GM21576 (cell line): Measurements from ENCODE around the gene LY9.
A peak's percentile ranks its signal among the peaks of the same experiment; 100 is the strongest.

ENCODE experiments used
- ATAC-seq: cut with Tn5 transposase; IDR thresholded peaks from one replicate; pipeline ENCODE4 v1.9.1; 2021; ENCODE audit warnings: mild to moderate bottlenecking, moderate library complexity; ENCODE audit not compliant: unreplicated experiment

LY9 gene, protein sequence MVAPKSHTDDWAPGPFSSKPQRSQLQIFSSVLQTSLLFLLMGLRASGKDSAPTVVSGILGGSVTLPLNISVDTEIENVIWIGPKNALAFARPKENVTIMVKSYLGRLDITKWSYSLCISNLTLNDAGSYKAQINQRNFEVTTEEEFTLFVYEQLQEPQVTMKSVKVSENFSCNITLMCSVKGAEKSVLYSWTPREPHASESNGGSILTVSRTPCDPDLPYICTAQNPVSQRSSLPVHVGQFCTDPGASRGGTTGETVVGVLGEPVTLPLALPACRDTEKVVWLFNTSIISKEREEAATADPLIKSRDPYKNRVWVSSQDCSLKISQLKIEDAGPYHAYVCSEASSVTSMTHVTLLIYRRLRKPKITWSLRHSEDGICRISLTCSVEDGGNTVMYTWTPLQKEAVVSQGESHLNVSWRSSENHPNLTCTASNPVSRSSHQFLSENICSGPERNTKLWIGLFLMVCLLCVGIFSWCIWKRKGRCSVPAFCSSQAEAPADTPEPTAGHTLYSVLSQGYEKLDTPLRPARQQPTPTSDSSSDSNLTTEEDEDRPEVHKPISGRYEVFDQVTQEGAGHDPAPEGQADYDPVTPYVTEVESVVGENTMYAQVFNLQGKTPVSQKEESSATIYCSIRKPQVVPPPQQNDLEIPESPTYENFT

DNA sequence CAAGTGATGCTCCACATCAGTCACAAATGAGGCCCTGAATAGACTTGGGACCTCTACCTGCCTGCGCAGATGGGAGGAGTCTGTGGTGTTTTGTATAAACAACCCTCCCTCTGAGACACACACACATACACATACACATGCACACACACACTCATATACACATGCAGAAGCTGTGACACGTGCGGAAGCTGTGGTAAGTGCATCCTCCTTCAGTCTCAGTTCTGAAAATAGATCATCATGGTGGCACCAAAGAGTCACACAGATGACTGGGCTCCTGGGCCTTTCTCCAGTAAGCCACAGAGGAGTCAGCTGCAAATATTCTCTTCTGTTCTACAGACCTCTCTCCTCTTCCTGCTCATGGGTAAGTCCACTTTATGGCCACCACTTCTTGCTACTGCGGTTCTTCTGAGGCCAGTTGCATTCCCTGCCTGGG lies at the start of gene LY9:
LY9 (plus strand) TSS at position 224 of the 433 bp plus-strand sequence; CDS start at position 238, 14 bp downstream.
- ATAC-seq = peak; percentile 66

DNA sequence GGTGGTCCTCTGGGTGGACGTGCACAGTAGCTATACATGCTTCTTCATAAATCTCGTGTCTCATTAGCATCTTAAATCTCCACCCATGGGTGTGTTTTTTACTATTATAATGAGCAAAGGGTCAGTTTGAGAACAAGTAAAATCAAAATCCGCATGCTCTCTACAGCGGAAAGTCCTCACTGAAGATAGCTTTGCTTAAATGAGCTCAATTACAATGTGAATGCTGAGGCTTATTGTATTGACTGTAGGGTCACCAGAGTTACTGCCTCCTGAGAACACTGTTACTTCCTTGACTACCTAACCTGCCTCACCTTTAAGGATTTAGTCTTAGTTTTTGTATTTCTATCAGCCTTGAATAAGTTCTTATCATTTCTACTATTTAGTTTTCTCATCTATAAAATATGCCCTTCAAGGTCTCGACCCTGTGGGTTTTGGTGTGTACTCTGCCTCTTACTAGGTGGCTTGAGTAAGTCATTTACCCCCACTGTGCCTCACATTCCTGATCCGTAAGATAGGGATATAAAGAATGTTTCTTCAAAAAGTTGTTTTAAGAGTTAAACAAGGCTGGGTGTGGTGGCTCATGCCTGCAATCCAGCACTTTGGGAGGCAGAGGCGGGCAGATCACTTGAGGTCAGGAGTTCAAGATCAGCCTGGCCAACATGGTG lies 49.0 kb upstream of the LY9 start:
- ATAC-seq = no peak

DNA sequence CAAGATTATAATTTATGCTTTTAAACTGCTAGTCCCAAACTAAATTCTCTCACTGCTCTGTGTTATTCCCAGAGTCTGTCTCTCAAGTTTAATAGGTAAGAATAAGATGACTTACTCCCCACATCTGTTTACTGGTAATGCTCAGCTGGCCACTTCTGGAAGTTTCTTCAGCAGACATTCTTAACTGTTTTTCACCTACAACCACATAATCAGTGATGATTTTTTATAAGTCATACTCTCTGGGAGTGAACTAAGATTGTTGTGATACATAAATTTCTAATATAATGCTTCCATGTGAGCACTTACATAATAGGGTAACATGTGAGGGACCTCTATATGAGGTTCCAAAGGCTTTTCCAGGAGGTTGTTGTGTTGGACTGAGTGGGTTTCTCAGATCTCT lies 48.3 kb upstream of the LY9 start:
- no peak for ATAC-seq

DNA sequence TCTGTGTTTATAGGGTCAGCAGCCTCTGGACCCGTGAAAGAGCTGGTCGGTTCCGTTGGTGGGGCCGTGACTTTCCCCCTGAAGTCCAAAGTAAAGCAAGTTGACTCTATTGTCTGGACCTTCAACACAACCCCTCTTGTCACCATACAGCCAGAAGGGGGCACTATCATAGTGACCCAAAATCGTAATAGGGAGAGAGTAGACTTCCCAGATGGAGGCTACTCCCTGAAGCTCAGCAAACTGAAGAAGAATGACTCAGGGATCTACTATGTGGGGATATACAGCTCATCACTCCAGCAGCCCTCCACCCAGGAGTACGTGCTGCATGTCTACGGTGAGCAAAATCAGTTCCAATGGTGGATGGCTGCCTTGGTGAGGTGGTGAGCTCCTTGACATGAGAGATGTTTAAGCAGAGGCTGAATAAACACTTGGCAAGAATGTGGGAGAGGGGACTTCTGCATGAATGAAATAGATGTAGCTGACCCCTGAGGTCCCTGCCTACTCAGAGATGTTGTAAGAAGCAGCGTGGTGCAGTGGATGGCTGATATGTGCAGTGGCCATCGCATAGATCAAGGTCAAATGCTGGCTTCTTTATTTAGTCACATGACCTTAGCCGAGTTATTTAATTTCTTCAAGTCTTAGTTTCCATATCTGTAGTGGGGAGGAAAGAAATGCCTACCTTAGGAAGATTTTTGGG lies 47.6 kb upstream of the LY9 start:
- ATAC-seq = no peak

DNA sequence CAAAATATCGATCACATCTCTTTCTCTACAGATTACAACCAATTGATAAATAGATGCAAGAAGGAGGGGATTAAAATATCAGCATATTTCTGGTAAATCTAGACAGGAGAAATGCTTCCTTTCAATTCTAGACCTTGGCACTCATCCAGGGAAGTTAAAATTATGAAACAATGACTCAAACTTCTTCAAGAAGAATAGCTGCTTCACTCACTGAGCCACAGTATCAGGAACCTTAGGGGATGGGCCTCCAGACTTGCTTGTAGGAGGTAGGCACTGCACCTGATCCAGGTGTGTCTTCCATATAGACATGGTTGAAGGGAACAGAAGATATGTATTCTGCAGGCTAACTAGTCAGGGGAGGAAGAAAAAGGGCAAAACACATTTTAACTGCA lies 47.1 kb upstream of the LY9 start:
- no peak for ATAC-seq

DNA sequence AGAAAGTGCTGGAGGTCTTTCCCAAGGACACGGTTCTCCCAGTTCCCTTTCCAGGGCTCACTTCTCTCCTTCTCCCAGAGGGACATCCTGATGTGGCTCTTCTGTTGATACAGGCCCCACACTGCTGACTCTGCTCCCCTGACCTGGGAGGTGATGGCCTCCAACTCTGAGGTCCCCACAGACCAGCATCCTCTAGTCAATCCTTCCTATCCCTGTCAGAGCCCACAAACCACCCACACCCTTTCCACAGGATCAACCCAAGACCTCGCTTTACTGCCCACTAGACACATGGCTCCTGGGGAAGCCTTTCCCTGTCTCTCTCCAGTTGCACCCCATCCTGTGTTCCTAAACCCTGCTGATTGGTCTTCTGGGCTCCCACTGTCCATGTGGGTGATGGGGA lies 45.4 kb upstream of the LY9 start:
- no peak for ATAC-seq

DNA sequence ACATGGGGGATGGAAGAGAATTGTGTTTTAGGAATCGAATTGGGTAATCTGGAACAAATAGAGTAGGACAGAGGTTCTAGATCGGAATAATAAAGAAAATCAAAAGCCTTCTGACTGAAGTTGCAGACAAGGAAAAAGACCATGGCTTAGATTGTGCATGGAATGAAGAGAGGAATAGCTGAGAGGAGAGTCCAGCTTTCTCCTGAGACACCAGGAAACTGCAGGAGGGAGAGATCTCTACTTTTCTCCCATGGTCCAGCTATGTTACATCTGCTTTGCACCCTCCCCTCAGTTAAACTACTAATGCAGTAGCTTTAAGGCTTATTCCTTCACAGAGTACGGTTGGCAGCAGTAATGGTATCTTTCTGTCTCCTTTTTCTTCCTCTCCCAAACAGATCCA lies 43.6 kb upstream of the LY9 start:
- no peak for ATAC-seq

DNA sequence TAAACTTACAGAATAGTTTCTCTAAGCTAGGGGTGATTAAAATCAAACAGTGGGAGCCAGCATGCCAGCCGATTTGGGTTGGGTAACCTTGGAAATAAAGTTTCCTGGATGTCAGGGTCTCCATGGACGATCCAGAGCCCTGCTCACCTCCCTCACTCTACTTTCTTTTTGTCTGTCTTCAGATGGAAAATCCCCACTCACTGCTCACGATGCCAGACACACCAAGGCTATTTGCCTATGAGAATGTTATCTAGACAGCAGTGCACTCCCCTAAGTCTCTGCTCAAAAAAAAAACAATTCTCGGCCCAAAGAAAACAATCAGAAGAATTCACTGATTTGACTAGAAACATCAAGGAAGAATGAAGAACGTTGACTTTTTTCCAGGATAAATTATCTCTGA lies 43.0 kb upstream of the LY9 start:
- no peak for ATAC-seq

DNA sequence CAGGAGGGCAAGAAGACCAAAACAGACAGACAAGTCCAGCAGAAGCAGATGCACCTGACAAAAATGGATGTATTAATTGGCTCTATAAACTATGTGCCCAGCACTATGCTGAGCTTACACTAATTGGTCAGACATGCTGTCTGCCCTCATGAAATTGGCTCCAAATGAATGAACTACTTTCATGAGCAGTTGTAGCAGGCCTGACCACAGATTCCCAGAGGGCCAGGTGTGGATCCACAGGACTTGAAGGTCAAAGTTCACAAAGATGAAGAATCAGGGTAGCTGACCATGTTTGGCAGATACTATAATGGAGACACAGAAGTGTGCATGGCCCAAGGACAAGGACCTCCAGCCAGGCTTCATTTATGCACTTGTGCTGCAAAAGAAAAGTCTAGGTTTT lies 42.4 kb upstream of the LY9 start:
- no peak for ATAC-seq

DNA sequence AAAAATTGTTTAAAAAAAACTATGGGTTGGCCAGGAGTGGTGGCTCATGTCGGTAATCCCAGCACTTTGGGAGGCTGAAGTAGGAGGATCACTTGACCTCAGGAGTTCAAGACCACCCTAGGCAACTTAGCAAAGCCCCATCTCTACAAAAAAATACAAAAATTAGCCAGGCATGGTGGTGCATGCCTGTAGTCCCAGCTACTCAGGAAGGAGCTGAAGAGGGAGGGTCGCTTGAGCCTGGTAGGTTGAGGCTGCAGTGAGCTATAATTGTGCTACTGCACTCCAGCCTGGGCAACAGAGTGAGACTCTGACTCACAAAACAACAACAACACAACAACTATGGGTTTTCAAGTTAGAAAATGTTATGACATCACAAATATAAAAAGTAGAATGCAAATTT lies 40.5 kb upstream of the LY9 start:
- no peak for ATAC-seq

DNA sequence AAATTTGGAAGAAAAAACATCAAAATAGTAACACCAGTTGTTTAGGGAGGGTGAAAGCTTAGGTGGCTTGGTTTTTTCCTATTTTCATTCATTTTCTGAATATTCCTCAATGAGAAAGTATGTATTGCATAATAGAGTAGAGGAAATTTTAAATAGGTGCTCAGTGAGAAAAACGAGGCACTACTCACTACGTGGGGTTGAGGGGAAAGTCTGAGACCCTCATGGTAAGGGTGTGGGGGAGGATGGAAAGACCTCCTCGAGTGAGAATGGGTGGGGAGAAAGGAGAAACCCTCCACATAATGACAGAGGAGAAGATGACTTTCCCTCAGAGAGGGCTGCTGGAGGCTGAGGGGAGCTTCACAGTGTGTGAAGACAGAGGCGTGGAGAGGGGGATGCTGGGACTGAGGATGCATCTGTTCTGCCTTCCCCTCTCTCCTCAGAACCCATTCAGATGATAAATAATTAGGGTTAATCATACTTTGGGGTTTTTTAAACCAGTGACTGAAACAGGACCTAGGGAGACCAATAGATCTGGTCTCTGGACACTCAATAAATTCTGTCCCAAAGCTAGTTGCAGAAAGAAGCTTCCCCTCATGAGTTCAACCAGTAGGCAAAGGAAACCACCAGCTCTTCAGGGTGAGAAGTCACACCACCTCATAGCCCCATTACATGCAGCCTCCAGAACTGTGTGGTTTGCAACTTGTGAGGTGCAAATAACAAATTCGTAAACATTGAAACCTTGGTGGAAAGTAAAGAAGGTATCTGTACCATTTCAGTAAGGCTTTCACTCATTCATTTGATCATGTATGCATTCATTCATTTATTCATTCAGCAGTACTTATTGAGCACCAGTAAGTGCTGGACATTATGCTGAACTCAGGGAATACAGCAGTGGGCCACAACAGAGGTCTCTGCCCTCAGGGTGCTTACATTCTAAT lies 39.8 kb upstream of the LY9 start:
- no peak for ATAC-seq

DNA sequence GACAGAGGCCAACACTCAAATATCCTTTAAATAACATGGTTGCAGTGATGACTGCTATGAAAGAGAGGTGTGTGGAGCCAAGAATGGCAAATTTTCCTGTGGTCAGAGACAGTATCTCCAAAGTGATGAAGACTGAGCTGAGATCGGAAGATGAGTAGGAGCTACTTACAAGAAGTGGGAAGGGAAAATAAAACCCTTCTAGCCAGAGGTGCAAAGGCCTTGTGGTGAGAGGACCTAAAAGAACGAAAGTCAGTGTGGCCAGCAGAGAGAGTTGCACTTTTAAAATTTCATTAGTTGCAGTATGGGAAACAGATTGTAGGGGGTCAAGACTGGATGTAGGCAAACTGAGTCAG lies 39.1 kb upstream of the LY9 start:
- no peak for ATAC-seq

DNA sequence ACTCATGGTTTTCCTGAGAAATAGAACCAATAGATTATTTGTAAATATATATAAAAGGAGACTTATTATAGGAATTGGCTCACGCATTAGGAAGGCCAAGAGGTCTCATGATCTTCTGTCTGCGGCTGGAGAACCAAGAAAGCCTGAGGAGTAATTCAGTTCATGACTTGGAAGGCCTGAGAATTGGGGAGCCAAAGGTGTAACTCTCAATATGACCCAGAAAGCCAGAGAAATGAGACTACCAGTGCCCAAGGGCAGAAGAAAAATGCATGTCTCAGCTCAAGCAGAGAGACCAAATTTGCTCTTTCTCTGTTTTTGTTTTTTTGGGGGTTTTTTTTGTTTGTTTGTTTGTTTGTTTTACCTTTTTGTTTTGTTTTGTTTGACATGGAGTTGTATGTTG lies 37.5 kb upstream of the LY9 start:
- ATAC-seq = no peak

DNA sequence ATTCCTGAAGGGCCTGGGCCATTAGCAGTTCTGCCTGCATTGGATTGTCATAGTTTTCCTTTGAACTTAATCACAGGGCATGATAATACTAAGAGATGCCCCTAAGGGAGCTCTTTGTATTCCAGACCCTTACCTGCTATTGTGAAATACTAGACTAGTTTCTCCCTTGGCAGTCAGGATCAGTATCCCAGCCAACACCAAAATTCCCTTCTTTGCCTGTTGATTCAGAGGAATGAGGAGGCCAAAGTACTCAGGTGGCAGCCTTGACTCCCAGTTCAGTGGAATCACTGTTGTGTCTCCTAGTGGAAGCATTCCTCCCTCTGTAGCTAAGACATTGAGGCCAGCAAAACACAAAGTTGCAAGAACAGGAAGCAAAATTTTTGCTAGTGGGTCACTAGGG lies 36.2 kb upstream of the LY9 start:
- ATAC-seq = no peak

DNA sequence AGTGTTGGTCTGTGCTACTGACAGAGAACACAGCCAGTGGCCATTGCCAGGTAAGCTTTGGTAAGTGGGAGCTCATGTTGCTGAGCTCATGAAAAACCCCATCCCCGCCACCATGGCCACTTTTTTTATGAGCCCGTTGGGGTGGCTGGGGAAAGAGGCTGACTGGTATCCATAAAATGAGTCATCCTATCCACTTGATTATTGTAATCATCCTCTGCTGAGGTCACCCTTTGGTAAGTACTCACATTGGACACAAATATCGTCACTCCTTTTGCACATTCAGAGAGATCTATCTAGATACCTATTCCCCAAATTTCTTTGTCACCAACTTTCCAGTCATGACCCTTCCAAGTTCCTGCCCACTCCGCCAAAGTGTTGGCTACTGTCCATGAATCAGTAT lies 34.9 kb upstream of the LY9 start:
- no peak for ATAC-seq

DNA sequence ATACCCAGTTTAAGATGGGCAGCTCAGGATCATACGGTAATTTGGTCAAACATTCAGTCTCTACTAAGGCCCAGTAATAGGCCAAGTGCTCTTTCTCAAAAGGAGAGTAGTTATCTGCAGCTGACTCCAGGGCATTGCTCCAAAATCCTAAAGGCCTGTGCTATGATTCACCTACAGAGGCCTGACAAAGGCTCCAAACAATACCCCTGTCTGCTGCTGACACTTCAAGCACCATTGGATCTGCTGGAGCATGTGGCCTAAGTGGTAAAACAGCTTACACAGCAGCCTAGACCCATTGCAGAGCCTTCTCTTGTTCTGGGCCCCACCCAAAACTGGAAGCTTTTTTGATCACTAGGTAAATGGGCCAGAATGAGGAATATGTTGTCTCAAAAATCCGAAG lies 34.1 kb upstream of the LY9 start:
- no peak for ATAC-seq

DNA sequence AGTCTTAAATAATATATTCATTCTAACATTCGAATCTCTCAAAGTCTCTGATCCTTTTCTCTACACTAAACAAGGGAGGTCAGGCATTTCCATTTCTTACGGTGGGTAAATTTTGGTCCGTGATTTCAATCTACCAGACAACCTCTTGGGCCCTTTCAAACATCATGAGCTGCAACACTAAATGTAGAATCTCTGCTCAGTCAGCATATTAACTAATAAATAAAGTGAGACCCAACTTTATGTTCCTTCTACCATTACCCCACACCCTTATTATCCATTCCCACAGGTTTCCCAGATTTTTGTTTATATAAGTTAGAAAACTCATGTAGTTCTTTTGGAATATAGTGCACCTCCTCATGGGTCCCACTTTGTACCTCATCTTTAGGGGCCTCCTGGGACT lies 32.0 kb upstream of the LY9 start:
- no peak for ATAC-seq

DNA sequence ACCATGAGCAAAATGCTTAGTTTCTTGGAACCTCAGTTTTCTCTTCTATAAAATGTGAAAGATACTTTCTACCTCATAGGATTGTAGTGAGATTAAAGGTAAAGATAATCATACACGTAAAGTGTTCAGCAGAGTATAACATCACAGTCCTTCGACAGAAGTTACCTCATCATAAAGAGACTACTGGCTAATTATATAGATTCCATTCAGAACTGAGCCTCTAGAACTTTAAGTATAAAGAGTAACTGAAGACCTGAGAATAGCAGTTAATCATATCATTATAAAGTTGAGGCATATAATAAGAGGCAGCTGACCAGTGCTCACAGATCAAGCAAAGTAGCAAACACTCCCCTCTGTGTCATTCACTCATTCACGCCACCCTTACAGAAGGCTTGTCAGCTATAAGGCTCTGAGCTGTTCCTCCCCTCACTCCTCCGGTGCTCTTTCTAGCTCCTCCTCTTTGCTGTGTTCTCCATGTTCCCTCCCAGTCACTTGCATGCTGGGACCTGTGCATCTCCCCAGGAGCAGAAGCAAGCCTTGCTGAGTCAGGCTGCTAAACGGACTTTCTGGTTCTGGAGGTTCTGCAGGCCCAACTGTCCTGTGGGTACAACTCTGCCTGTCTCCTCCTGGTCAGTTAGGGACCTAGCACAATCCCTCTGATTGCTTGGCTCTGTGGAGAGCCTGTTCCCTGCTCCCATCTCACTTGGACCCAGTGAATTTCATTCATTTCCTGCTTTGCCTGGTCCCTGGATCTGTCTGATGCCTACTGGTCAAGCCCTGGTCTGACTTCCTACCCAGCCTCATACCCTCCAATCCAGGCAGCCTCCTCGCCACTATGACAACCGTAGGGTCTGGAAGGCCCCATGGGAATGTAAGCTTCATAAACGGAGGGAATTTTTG lies 28.3 kb upstream of the LY9 start:
- ATAC-seq = peak; percentile 69

DNA sequence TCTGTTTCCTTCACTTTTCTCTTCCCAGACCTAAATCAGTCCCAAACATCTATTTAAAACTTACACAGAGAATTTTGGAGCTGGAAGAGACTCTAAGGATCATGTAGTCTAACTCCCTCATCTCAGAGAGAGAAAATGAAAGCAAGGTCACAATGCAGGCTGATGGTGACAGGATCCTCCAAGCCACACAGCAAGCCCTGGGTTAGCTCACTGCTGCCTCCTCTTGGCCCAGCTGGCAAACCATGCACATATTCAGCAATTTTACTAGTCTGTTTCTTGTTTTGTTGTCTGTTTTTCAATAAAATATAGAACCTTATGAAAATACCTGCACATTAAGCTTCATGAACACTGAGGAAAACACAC lies 27.7 kb upstream of the LY9 start:
- ATAC-seq = peak; percentile 65

DNA sequence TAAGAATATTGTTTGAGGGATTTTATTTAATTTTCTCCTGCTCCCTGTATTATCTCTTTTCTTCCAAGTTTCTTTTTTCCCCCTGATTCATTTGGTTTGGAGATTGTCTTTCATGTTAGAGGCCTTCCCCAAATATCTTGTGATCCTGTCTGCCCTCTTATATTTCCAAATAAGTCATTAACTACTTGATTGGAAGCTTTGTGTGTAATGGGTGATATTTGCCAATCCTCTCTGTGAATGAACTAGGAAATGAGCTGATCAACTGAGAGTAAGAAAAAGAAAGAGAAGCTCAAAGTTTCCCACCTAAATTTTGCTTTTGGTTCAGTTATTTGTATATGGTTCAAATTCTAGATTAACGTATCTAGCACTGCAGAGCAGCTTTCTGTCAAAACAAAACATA lies 23.6 kb upstream of the LY9 start:
- ATAC-seq = no peak
